Adrenal gland (tissue), 12 donors: ENCODE measurements around the gene P4HTM. TPM values are rescaled to one million over a fixed set of nuclear protein-coding genes. Genes with fewer than 3 reads are reported as not detected.

Source experiments
- DNase-seq, 7 donors: peaks; one replicate each; pipeline ENCODE4 v3.0.0-alpha.2; 2019 to 2020
- H3K27ac ChIP-seq, 5 donors: fragments of 200-600 bp; sonication (generic) in 4 of 5; 1 replicate in 3 of 5; 2 replicates in 2 of 5; pipeline versions ENCODE4 v1.5.1 to v1.8.0; 2016 to 2020; ENCODE audit warnings: mild to moderate bottlenecking in 1 of 5
- H3K27me3 ChIP-seq: fragments of 200-600 bp; 2 replicates; pipeline ENCODE4 v1.8.0; 2021
- H3K36me3 ChIP-seq, 2 donors: fragments of 200-600 bp; replicated peaks in 1 of 2; 1 replicate in 1 of 2; 2 replicates in 1 of 2; pipeline versions ENCODE4 v1.5.1 to v1.8.0; 2018 to 2022
- H3K4me1 ChIP-seq, 2 donors: fragments of 200-600 bp; replicated peaks in 1 of 2; 1 replicate in 1 of 2; 2 replicates in 1 of 2; pipeline versions ENCODE4 v1.5.1 to v1.8.0; 2018 to 2021
- H3K4me3 ChIP-seq, 4 donors: fragments of 200-600 bp; sonication (generic) in 3 of 4; one replicate each; pipeline ENCODE4 v1.5.1; 2016 to 2018
- H3K9me3 ChIP-seq, 3 donors: fragments of 200-600 bp; sonication (generic) in 1 of 3; replicated peaks in 1 of 3; 1 replicate in 2 of 3; 2 replicates in 1 of 3; pipeline versions ENCODE4 v1.5.1 to v1.8.0; 2016 to 2021
- CTCF ChIP-seq, 6 experiments: fragments of 450-650 bp in 4 of 6; fragments of 200-600 bp in 2 of 6; sonication (generic) in 1 of 6; IDR thresholded peaks; 1 replicate in 5 of 6; 2 replicates in 1 of 6; pipeline versions ENCODE4 v1.5.1 to v1.8.0; 2016 to 2021; ENCODE audit warnings: antibody characterized with exemption in 6 of 6, mild to moderate bottlenecking in 2 of 6, moderate library complexity in 1 of 6
- POLR2A ChIP-seq, 2 donors: fragments of 450-650 bp; IDR thresholded peaks; one replicate each; pipeline ENCODE4 v1.6.1; 2017; ENCODE audit warnings: antibody characterized with exemption in 2 of 2, mild to moderate bottlenecking in 2 of 2, moderate library complexity in 1 of 2
- WGBS, 4 donors: extraction: QIAGEN DNeasy Blood & Tissue Kit in 2 of 4; methylation state at CpG; one replicate each; pipeline versions ENCODE4 v1.1.5 to v1.1.7; 2013 to 2017; 5-methylcytosine and 5-hydroxymethylcytosine counted together
- intact Hi-C, 2 donors: fragments of 100-400 bp; cut with DNase I; formaldehyde crosslinking; loops; one replicate each; pipeline versions ENCODE4 v1.14.1 to v1.15.0; 2022 to 2023
- polyA plus RNA-seq, 3 donors: library from polyadenylated mRNA; stranded (reverse); fragments of 200-250 nt in 2 of 3; fragments of 350-450 nt in 1 of 3; fragmentation: Illumina TruSeq in 1 of 3; extraction: RNeasy Lipid Tissue Mini Kit (QIAGEN cat#74804) in 1 of 3; gene quantifications; one replicate each; pipeline ENCODE4 v1.2.3, GENCODE V29; 2013 to 2014
- total RNA-seq, 9 donors: library from RNA; depleted of rRNA in 4 of 9; stranded (reverse); fragments of >200 nt in 4 of 9; fragments of 120-200 nt in 1 of 9; fragmentation: NEBNext Ultra II Directional in 1 of 9; extraction: Animal tissue kit (Norgen Biotek cat#: 25700) in 1 of 9; gene quantifications; one replicate each; pipeline versions ENCODE4 v1.1.0 to v1.2.4, GENCODE V29; 2013 to 2023
- donor health status: healthy with polysubstance abuse.
- donor health status: Bipolar disorder and iron deficiency.
- donor health status: DM: yes; HTN: yes; CAD: no.
- donor health status: DM: no; HTN: no; CAD: no.
- donor health status: DM: no; HTN: no; CAD: no.
- donor health status: DM: yes; HTN: yes; CAD: no.

P4HTM gene
- total and polyA plus RNA-seq, 12 donors: 26.6 to 174 (median 102) TPM

GRCh38 chr3:49001155-49001554, 11.1 kb downstream of the P4HTM start:
- peaks cover 0 to 10% of the 10 kb centered on the region in 2 donors for H3K36me3 ChIP-seq

GRCh38 chr3:49004352-49005302, 14.6 kb downstream of the P4HTM start:
- TF ChIP-seq POLR2A (IDR thresholded peaks at IDR 0.05) (no peak), CTCF (IDR thresholded peaks at IDR 0.05) (no peak)
- Histone ChIP-seq H3K27me3 (no peaks in the 10 kb centered on the region), H3K9me3 (no peaks in the 10 kb centered on the region), H3K4me1 (peaks cover 9 to 20% of the 10 kb centered on the region in 2 donors), H3K27ac (no peak overlapping the region), H3K4me3 (no peak overlapping the region), H3K36me3 (no peaks in the 10 kb centered on the region)
- WGBS, 4 donors: 85 to 92% (median 91%) methylated on average over 5 to 16 of the region's 16 CpGs
- intact Hi-C loops: no loop called here
- peak in 1 of 7 donors; percentile 64 for DNase-seq

More at GRCh38 chr3:49001155-49001554, 11.1 kb downstream of the P4HTM start:
- peak overlapping the region in 1 of 5 donors; percentile 8 for H3K27ac ChIP-seq
- no peaks in the 10 kb centered on the region for H3K9me3 ChIP-seq
- TF ChIP-seq CTCF (IDR thresholded peaks at IDR 0.05): no peak
- no peak for TF ChIP-seq POLR2A (IDR thresholded peaks at IDR 0.05)
- intact Hi-C loops: no loop called here
- H3K4me1 ChIP-seq: peaks cover 0 to 2% of the 10 kb centered on the region in 2 donors
- WGBS, 4 donors: 89 to 97% (median 93%) methylated on average over 3 to 6 of the region's 6 CpGs
- H3K4me3 ChIP-seq: no peak overlapping the region
- H3K27me3 ChIP-seq: no peaks in the 10 kb centered on the region
- no peak for DNase-seq

GRCh38 chr3:49005303-49005680, 15.3 kb downstream of the P4HTM start:
- Histone ChIP-seq H3K4me1 (peaks cover 9 to 20% of the 10 kb centered on the region in 2 donors), H3K4me3 (no peak overlapping the region), H3K27me3 (no peaks in the 10 kb centered on the region), H3K36me3 (no peaks in the 10 kb centered on the region), H3K9me3 (no peaks in the 10 kb centered on the region), H3K27ac (no peak overlapping the region)
- no peak for TF ChIP-seq CTCF (IDR thresholded peaks at IDR 0.05)
- TF ChIP-seq POLR2A (IDR thresholded peaks at IDR 0.05): no peak
- DNase-seq: no peak
- WGBS, 4 donors: 97 to 100% (median 97%) methylated on average over 3 of the region's 3 CpGs; no CpG with 5 or more reads in 1 of the 4 donors
- intact Hi-C loops: no loop called here

GRCh38 chr3:49005998-49006397, 16.0 kb downstream of the P4HTM start:
- 81 to 100% (median 96%) methylated on average over 4 to 5 of the region's 5 CpGs for WGBS, 4 donors
- TF ChIP-seq POLR2A (IDR thresholded peaks at IDR 0.05): no peak
- no peak for TF ChIP-seq CTCF (IDR thresholded peaks at IDR 0.05)
- peaks cover 11 to 22% of the 10 kb centered on the region in 2 donors for H3K4me1 ChIP-seq
- DNase-seq: peak in 1 of 7 donors; percentile 45
- no peaks in the 10 kb centered on the region for H3K9me3 ChIP-seq
- H3K27ac ChIP-seq: peak overlapping the region in 4 of 5 donors; percentile 84 to 95 (median 92)
- H3K36me3 ChIP-seq: no peaks in the 10 kb centered on the region
- H3K4me3 ChIP-seq: peak overlapping the region in 1 of 4 donors; percentile 66
- H3K27me3 ChIP-seq: no peaks in the 10 kb centered on the region
- intact Hi-C loops: no loop called here
